PC-3 (cell line): ENCODE results near the gene SDK1.

Experiments
- EZH2 ChIP-seq: fragments of 300-600 bp; sonication (generic); IDR thresholded peaks from one replicate; pipeline ENCODE4 v1.6.1; 2017; ENCODE audit warnings: antibody characterized with exemption, mild to moderate bottlenecking, low read length; ENCODE audit not compliant: unreplicated experiment
- EZH2phosphoT487 ChIP-seq: fragments of 300-600 bp; sonication (generic); IDR thresholded peaks from 2 replicates; pipeline ENCODE4 v1.6.1; 2018; ENCODE audit warnings: mild to moderate bottlenecking, antibody characterized with exemption, low read length, borderline replicate concordance
- TF ChIP-seq, protein P1 (sequence below): fragments of 300-600 bp; sonication (generic); conservative IDR thresholded peaks from 2 replicates; pipeline ENCODE4 v1.5.1; 2017; ENCODE audit warnings: antibody characterized with exemption, low read depth, mild to moderate bottlenecking, low read length

DNA sequence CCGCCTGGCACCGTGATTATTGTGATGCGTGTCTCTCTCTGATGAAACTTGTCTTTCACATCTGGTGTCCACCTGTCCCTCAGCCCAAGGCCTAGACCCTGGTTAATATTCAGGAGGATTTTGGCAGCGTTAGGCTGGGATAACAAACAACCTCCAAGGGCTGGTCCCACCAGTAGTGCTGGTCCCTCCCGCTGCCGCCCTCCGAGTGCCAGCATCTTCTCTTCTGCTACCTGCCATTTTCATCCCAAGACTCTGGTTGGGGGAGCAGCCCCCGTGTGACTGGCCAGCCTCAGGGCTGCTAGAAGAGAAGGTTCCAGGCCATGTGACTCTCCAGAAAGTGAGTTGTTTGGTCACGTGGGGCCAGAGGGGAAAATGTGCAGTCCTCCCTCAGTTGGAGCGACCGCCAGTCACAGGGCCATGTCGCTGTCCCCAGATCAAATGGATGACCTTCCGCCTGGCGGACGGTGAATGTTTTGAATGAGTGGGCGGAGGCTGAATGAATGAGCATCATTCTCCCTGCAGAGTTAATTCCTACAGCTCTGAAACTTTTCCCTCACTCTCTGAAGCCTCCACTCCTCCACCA, 901.2 kb downstream of the SDK1 start:
- TF ChIP-seq EZH2 (no peak), EZH2phosphoT487 (no peak)
- TF ChIP-seq, protein P1, sequence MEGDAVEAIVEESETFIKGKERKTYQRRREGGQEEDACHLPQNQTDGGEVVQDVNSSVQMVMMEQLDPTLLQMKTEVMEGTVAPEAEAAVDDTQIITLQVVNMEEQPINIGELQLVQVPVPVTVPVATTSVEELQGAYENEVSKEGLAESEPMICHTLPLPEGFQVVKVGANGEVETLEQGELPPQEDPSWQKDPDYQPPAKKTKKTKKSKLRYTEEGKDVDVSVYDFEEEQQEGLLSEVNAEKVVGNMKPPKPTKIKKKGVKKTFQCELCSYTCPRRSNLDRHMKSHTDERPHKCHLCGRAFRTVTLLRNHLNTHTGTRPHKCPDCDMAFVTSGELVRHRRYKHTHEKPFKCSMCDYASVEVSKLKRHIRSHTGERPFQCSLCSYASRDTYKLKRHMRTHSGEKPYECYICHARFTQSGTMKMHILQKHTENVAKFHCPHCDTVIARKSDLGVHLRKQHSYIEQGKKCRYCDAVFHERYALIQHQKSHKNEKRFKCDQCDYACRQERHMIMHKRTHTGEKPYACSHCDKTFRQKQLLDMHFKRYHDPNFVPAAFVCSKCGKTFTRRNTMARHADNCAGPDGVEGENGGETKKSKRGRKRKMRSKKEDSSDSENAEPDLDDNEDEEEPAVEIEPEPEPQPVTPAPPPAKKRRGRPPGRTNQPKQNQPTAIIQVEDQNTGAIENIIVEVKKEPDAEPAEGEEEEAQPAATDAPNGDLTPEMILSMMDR: no peak
